ENCODE results near the gene CTXN3.

The CTXN3 gene

DNA sequence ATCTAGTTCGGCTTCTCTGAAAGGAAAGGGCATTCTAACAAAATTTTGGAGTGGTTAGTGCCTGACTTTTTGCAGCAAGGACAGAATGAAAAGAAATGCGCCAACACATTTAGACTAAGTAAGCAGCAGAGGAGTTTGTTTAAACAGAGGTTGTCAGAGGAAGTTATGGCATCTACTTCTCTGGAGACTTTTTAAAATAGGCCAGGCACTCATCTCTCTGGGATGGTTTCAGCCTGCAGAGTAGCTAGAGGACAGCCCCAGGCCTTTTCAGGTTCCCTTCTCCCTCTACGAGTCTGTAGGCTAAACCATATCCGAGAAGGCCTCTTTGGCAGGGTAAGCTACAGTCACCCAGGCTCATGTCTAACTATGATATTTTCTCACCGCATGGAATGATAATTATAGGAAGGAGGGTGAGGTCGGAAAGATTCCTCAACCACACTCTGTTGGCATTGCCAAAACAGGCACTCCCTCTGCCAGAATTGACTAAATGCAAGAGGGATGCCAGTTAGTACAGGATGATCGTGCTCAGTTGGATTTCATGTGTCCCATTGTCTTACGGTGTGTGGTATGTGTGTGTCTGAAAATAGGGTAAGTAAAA lies 1.4 kb upstream of the CTXN3 start:
- Histone ChIP-seq H3K27ac (ENCODE audit: low read depth, low read length, poor library complexity, severe bottlenecking) (no peak overlapping the region), H3K4me2 (ENCODE audit: low read length) (no peak overlapping the region), H3K9me2 (ENCODE audit: low read depth, low read length) (no peaks in the 10 kb centered on the region), H2AFZ (ENCODE audit: low read length) (no peak overlapping the region), H3K79me2 (ENCODE audit: insufficient read depth, low read length) (no peaks in the 10 kb centered on the region), H3K9me3 (ENCODE audit: low read length) (no peaks in the 10 kb centered on the region), H3K36me3 (ENCODE audit: insufficient read depth, low read length) (no peaks in the 10 kb centered on the region), H3F3A (ENCODE audit: insufficient read depth, low read length) (no peaks in the 10 kb centered on the region), H3K4me3 (ENCODE audit: low read depth, low read length, poor library complexity, severe bottlenecking) (no peak overlapping the region), H4K20me1 (ENCODE audit: insufficient read depth, low read length) (no peaks in the 10 kb centered on the region), H3K4me1 (ENCODE audit: insufficient read depth, low read length, severe bottlenecking) (peaks cover 60% of the 10 kb centered on the region), H3K9ac (ENCODE audit: low read length) (no peak overlapping the region), H3K27me3 (ENCODE audit: insufficient read depth, low read length) (no peaks in the 10 kb centered on the region)
- no peak for TF ChIP-seq EZH2 (IDR thresholded peaks at IDR 0.05; ENCODE audit: borderline replicate concordance, low read length)
- TF ChIP-seq, protein P1, sequence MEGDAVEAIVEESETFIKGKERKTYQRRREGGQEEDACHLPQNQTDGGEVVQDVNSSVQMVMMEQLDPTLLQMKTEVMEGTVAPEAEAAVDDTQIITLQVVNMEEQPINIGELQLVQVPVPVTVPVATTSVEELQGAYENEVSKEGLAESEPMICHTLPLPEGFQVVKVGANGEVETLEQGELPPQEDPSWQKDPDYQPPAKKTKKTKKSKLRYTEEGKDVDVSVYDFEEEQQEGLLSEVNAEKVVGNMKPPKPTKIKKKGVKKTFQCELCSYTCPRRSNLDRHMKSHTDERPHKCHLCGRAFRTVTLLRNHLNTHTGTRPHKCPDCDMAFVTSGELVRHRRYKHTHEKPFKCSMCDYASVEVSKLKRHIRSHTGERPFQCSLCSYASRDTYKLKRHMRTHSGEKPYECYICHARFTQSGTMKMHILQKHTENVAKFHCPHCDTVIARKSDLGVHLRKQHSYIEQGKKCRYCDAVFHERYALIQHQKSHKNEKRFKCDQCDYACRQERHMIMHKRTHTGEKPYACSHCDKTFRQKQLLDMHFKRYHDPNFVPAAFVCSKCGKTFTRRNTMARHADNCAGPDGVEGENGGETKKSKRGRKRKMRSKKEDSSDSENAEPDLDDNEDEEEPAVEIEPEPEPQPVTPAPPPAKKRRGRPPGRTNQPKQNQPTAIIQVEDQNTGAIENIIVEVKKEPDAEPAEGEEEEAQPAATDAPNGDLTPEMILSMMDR (IDR thresholded peaks at IDR 0.05; ENCODE audit: low read length), result no peak

DNA sequence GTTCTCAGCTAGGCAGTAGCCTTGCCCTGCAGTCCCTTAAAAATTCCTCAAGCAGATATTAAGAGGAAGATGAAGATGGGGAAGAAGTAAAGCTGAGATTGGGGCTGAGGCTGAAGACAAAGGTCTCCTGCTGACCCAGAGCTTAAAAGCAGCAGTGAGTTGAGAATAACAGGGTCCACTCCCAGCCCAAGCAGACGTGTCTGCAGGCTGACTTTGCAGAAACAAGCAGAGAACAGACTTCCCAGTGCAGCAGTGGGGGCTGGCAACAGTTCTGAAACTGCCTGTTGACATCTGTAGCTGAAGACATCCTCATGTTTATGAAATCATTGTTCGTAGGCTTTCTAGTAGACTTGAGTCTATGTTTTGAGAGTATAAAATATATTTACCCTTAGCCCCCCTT lies 1.1 kb downstream of the CTXN3 start:
- no peak overlapping the region for H3K27ac ChIP-seq (ENCODE audit: low read depth, low read length, poor library complexity, severe bottlenecking)
- TF ChIP-seq, protein P1 (IDR thresholded peaks at IDR 0.05; ENCODE audit: low read length), result no peak
- no peak for TF ChIP-seq EZH2 (IDR thresholded peaks at IDR 0.05; ENCODE audit: borderline replicate concordance, low read length)
- peaks cover 59% of the 10 kb centered on the region for H3K4me1 ChIP-seq (ENCODE audit: insufficient read depth, low read length, severe bottlenecking)
- H3K4me3 ChIP-seq (ENCODE audit: low read depth, low read length, poor library complexity, severe bottlenecking), result no peak overlapping the region
- no peaks in the 10 kb centered on the region for H3F3A ChIP-seq (ENCODE audit: insufficient read depth, low read length)
- no peaks in the 10 kb centered on the region for H3K36me3 ChIP-seq (ENCODE audit: insufficient read depth, low read length)
- peak overlapping the region; percentile 17; the same call in 1 of the 2 replicates for H3K4me2 ChIP-seq (ENCODE audit: low read length)
- no peak overlapping the region; the same call in 1 of the 2 replicates for H3K9ac ChIP-seq (ENCODE audit: low read length)
- H4K20me1 ChIP-seq (ENCODE audit: insufficient read depth, low read length), result no peaks in the 10 kb centered on the region
- no peaks in the 10 kb centered on the region for H3K79me2 ChIP-seq (ENCODE audit: insufficient read depth, low read length)
- H3K27me3 ChIP-seq (ENCODE audit: insufficient read depth, low read length), result no peaks in the 10 kb centered on the region
- no peaks in the 10 kb centered on the region for H3K9me2 ChIP-seq (ENCODE audit: low read depth, low read length)
- H2AFZ ChIP-seq (ENCODE audit: low read length), result no peak overlapping the region
- H3K9me3 ChIP-seq (ENCODE audit: low read length), result no peaks in the 10 kb centered on the region

DNA sequence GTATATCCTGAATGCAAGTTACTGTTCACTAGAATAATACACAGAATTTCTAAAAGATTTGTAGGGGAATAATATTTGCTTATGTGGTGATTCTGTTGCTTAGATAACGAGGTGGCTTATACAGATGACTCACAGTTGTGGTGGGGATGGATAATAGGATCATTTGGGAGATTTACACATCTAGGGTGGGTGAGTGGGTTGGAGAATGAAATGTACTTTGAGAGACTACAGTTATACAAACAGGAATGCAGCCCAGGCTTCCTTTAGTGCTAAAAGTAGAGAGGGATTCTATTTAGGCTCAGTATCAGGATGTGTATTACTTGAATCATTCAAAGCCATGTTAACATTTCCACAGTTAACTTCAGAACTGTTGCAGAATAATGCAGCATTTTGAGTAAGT lies 1.8 kb downstream of the CTXN3 start:
- Histone ChIP-seq H3K4me2 (ENCODE audit: low read length) (no peak overlapping the region; the same call in 1 of the 2 replicates), H3K79me2 (ENCODE audit: insufficient read depth, low read length) (no peaks in the 10 kb centered on the region), H3K27ac (ENCODE audit: low read depth, low read length, poor library complexity, severe bottlenecking) (no peak overlapping the region), H3K9me2 (ENCODE audit: low read depth, low read length) (no peaks in the 10 kb centered on the region), H3K4me1 (ENCODE audit: insufficient read depth, low read length, severe bottlenecking) (peaks cover 53% of the 10 kb centered on the region), H4K20me1 (ENCODE audit: insufficient read depth, low read length) (no peaks in the 10 kb centered on the region), H3K36me3 (ENCODE audit: insufficient read depth, low read length) (no peaks in the 10 kb centered on the region), H3K4me3 (ENCODE audit: low read depth, low read length, poor library complexity, severe bottlenecking) (no peak overlapping the region), H3K27me3 (ENCODE audit: insufficient read depth, low read length) (no peaks in the 10 kb centered on the region), H2AFZ (ENCODE audit: low read length) (no peak overlapping the region), H3K9ac (ENCODE audit: low read length) (no peak overlapping the region), H3F3A (ENCODE audit: insufficient read depth, low read length) (no peaks in the 10 kb centered on the region), H3K9me3 (ENCODE audit: low read length) (no peaks in the 10 kb centered on the region)
- TF ChIP-seq, protein P1 (IDR thresholded peaks at IDR 0.05; ENCODE audit: low read length), result no peak
- no peak for TF ChIP-seq EZH2 (IDR thresholded peaks at IDR 0.05; ENCODE audit: borderline replicate concordance, low read length)
